ENCODE data around the gene HM13.

DNA sequence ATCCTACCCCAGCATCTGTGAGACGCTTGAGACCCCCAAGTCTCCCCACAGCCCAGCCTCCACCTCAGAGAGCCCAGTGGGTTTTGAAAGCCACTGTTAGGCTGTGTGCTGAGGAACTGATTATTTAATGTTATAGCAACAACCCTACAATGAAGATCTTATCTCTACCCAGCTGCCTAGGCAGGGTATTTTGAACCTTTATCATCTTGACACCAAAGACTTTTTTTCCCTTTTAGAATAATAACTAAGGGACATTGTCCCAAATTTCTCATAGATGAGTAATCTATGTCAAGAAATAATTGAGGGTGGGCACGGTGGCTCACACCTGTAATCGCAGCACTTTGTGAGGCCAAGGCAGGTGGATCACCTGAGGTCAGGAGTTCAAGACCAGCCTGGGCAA lies 26.2 kb downstream of the HM13 start:
- TF ChIP-seq, protein P1, sequence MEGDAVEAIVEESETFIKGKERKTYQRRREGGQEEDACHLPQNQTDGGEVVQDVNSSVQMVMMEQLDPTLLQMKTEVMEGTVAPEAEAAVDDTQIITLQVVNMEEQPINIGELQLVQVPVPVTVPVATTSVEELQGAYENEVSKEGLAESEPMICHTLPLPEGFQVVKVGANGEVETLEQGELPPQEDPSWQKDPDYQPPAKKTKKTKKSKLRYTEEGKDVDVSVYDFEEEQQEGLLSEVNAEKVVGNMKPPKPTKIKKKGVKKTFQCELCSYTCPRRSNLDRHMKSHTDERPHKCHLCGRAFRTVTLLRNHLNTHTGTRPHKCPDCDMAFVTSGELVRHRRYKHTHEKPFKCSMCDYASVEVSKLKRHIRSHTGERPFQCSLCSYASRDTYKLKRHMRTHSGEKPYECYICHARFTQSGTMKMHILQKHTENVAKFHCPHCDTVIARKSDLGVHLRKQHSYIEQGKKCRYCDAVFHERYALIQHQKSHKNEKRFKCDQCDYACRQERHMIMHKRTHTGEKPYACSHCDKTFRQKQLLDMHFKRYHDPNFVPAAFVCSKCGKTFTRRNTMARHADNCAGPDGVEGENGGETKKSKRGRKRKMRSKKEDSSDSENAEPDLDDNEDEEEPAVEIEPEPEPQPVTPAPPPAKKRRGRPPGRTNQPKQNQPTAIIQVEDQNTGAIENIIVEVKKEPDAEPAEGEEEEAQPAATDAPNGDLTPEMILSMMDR (conservative IDR thresholded peaks at IDR 0.05; ENCODE audit: low read length): no peak
- TF ChIP-seq EZH2phosphoT487 (IDR thresholded peaks at IDR 0.05; ENCODE audit: borderline replicate concordance): no peak

Measured in Loucy (cell line).